ENCODE measurements around the gene GALE. TPM values are rescaled to one million over a fixed set of nuclear protein-coding genes. Genes with fewer than 3 reads are reported as not detected.
A peak's percentile ranks its signal among the peaks of the same experiment; 100 is the strongest.

The GALE gene
- total RNA-seq, 1 donor from 2014 or later: 47.2 TPM

- Mint-ChIP-seq H3K27me3 (ENCODE audit: low read depth) (no peaks in the 10 kb centered on the region), H3K4me1 (no peaks in the 10 kb centered on the region), H3K36me3 (ENCODE audit: low read depth) (no peaks in the 10 kb centered on the region), H3K27ac (ENCODE audit: unreplicated experiment) (no peak overlapping the region), H3K4me3 (no peak overlapping the region), H3K9me3 (no peaks in the 10 kb centered on the region)
- no peak for TF ChIP-seq CTCF (conservative IDR thresholded peaks at IDR 0.05)
- DNase-seq (ENCODE audit: low read depth, low spot score): no peak
Measured at GRCh38 chr1:23816906-23817305, 16.4 kb upstream of the GALE start.

GRCh38 chr1:23816361-23816760 is 15.8 kb upstream of the GALE start:
- no peak for TF ChIP-seq CTCF (conservative IDR thresholded peaks at IDR 0.05)
- Mint-ChIP-seq H3K36me3 (ENCODE audit: low read depth) (no peaks in the 10 kb centered on the region), H3K9me3 (no peaks in the 10 kb centered on the region), H3K4me1 (no peaks in the 10 kb centered on the region), H3K27me3 (ENCODE audit: low read depth) (no peaks in the 10 kb centered on the region), H3K27ac (ENCODE audit: unreplicated experiment) (no peak overlapping the region), H3K4me3 (no peak overlapping the region)
- no peak for DNase-seq (ENCODE audit: low read depth, low spot score)

GRCh38 chr1:23814016-23814415 is 13.5 kb upstream of the GALE start:
- no peak for DNase-seq (ENCODE audit: low read depth, low spot score)
- no peaks in the 10 kb centered on the region for H3K27me3 Mint-ChIP-seq (ENCODE audit: low read depth)
- no peak overlapping the region for H3K27ac Mint-ChIP-seq (ENCODE audit: unreplicated experiment)
- H3K9me3 Mint-ChIP-seq: no peaks in the 10 kb centered on the region
- H3K36me3 Mint-ChIP-seq (ENCODE audit: low read depth): no peaks in the 10 kb centered on the region
- TF ChIP-seq CTCF (conservative IDR thresholded peaks at IDR 0.05): no peak
- peaks cover 4% of the 10 kb centered on the region for H3K4me1 Mint-ChIP-seq
- H3K4me3 Mint-ChIP-seq: no peak overlapping the region

- DNase-seq (ENCODE audit: low read depth, low spot score): peak; percentile 37
- Mint-ChIP-seq H3K27ac (ENCODE audit: unreplicated experiment) (no peak overlapping the region), H3K9me3 (no peaks in the 10 kb centered on the region), H3K27me3 (ENCODE audit: low read depth) (no peaks in the 10 kb centered on the region), H3K36me3 (ENCODE audit: low read depth) (no peaks in the 10 kb centered on the region), H3K4me1 (peaks cover 4% of the 10 kb centered on the region), H3K4me3 (no peak overlapping the region)
- peak; percentile 63 for TF ChIP-seq CTCF (conservative IDR thresholded peaks at IDR 0.05)
Measured at GRCh38 chr1:23810818-23811540, 10.4 kb upstream of the GALE start.

GRCh38 chr1:23809751-23810171 is 9.2 kb upstream of the GALE start:
- no peak overlapping the region for H3K4me3 Mint-ChIP-seq
- peak; percentile 74 for TF ChIP-seq CTCF (conservative IDR thresholded peaks at IDR 0.05)
- H3K27me3 Mint-ChIP-seq (ENCODE audit: low read depth): no peaks in the 10 kb centered on the region
- H3K36me3 Mint-ChIP-seq (ENCODE audit: low read depth): no peaks in the 10 kb centered on the region
- no peaks in the 10 kb centered on the region for H3K9me3 Mint-ChIP-seq
- H3K27ac Mint-ChIP-seq (ENCODE audit: unreplicated experiment): no peak overlapping the region
- DNase-seq (ENCODE audit: low read depth, low spot score): peak; percentile 55
- peaks cover 4% of the 10 kb centered on the region for H3K4me1 Mint-ChIP-seq
